Neuronal stem cell (in vitro differentiated cells): ENCODE measurements around the gene TMEM114.
A peak's percentile ranks its signal among the peaks of the same experiment; 100 is the strongest.

Source experiments
- DNase-seq: peaks from one replicate; pipeline ENCODE4 v3.0.0-alpha.2; 2013; ENCODE audit warnings: low spot score
- H2AFZ ChIP-seq: one replicate; pipeline ENCODE4 v1.6.1; 2013; ENCODE audit warnings: mild to moderate bottlenecking, low read length, inconsistent platforms
- H2AK5ac ChIP-seq: 2 replicates; pipeline ENCODE4 v1.6.1; 2013; ENCODE audit warnings: low read depth, mild to moderate bottlenecking, inconsistent platforms, low read length, moderate library complexity, mixed read lengths
- H2BK120ac ChIP-seq: 2 replicates; pipeline ENCODE4 v1.6.1; 2013; ENCODE audit warnings: low read depth, mild to moderate bottlenecking, inconsistent platforms, low read length, moderate library complexity, mixed read lengths
- H2BK12ac ChIP-seq: one replicate; pipeline ENCODE4 v1.6.1; 2013; ENCODE audit warnings: low read length, inconsistent platforms
- H2BK15ac ChIP-seq: 2 replicates; pipeline ENCODE4 v1.6.1; 2013; ENCODE audit warnings: mild to moderate bottlenecking, low read length, inconsistent platforms, mixed read lengths
- H2BK5ac ChIP-seq: one replicate; pipeline ENCODE4 v1.6.1; 2013; ENCODE audit warnings: inconsistent platforms, mild to moderate bottlenecking, low read length, moderate library complexity
- H3K14ac ChIP-seq: one replicate; pipeline ENCODE4 v1.6.1; 2013; ENCODE audit warnings: low read length, inconsistent platforms
- H3K18ac ChIP-seq: 2 replicates; pipeline ENCODE4 v1.6.1; 2013; ENCODE audit warnings: low read length, inconsistent platforms
- H3K23ac ChIP-seq: 2 replicates; pipeline ENCODE4 v1.6.1; 2013; ENCODE audit warnings: low read depth, mild to moderate bottlenecking, mixed read lengths, low read length, inconsistent platforms; ENCODE audit not compliant: poor library complexity
- H3K27ac ChIP-seq: replicated peaks from 3 replicates; pipeline ENCODE4 v1.5.1; 2013; ENCODE audit warnings: low read length, inconsistent platforms
- H3K27me3 ChIP-seq, 3 experiments: 2 replicates each; pipeline ENCODE4 v1.6.1; 2013; ENCODE audit warnings: low read length in 3 of 3, mild to moderate bottlenecking in 2 of 3, inconsistent platforms in 1 of 3, low read depth in 1 of 3, mixed read lengths in 1 of 3, moderate library complexity in 1 of 3; ENCODE audit not compliant: control insufficient read depth in 3 of 3, insufficient read depth in 3 of 3
- H3K36me3 ChIP-seq, 2 donors: replicated peaks in 1 of 2; 2 replicates each; pipeline ENCODE4 v1.6.1; 2013; ENCODE audit warnings: low read length in 2 of 2; ENCODE audit not compliant: control insufficient read depth in 2 of 2, insufficient read depth in 2 of 2
- H3K4ac ChIP-seq: 2 replicates; pipeline ENCODE4 v1.6.1; 2013; ENCODE audit warnings: inconsistent platforms, mild to moderate bottlenecking, low read length, moderate library complexity
- H3K4me1 ChIP-seq, 2 donors: 1 replicate in 1 of 2; 2 replicates in 1 of 2; pipeline ENCODE4 v1.6.1; 2013; ENCODE audit warnings: low read length in 2 of 2, low read depth in 1 of 2; ENCODE audit not compliant: control insufficient read depth in 2 of 2, insufficient read depth in 1 of 2
- H3K4me2 ChIP-seq: one replicate; pipeline ENCODE4 v1.6.1; 2013; ENCODE audit warnings: mild to moderate bottlenecking, low read length, inconsistent platforms; ENCODE audit not compliant: insufficient read depth, poor library complexity, severe bottlenecking
- H3K4me3 ChIP-seq, 2 donors: 2 replicates each; pipeline ENCODE4 v1.5.1; 2013; ENCODE audit warnings: low read length in 2 of 2, mild to moderate bottlenecking in 2 of 2, inconsistent platforms in 1 of 2, moderate library complexity in 1 of 2
- H3K79me1 ChIP-seq: one replicate; pipeline ENCODE4 v1.6.1; 2013; ENCODE audit warnings: low read depth, mild to moderate bottlenecking, inconsistent platforms, low read length, moderate library complexity
- H3K9ac ChIP-seq: one replicate; pipeline ENCODE4 v1.6.1; 2013; ENCODE audit warnings: mild to moderate bottlenecking, low read depth, low read length, inconsistent platforms; ENCODE audit not compliant: poor library complexity
- H3K9me3 ChIP-seq, 2 donors: replicated peaks in 1 of 2; 2 replicates each; pipeline versions ENCODE3 to v1.6.1; 2013; ENCODE audit warnings: low read length in 2 of 2, mild to moderate bottlenecking in 2 of 2, inconsistent platforms in 1 of 2, low read depth in 1 of 2, mixed read lengths in 1 of 2, moderate library complexity in 1 of 2; ENCODE audit not compliant: control insufficient read depth in 2 of 2, insufficient read depth in 1 of 2
- H4K8ac ChIP-seq: one replicate; pipeline ENCODE4 v1.6.1; 2013; ENCODE audit warnings: low read depth, mild to moderate bottlenecking, inconsistent platforms, low read length, moderate library complexity
- H4K91ac ChIP-seq: one replicate; pipeline ENCODE4 v1.6.1; 2013; ENCODE audit warnings: low read length, low read depth, mild to moderate bottlenecking, inconsistent platforms; ENCODE audit not compliant: poor library complexity
- WGBS, 2 donors: extraction: QIAGEN DNeasy Blood & Tissue Kit; methylation state at CpG; one replicate each; pipeline ENCODE4 v1.1.7; 2013; ENCODE audit warnings: missing lambda C conversion rate in 2 of 2, mixed read lengths in 1 of 2; ENCODE audit not compliant: insufficient read length in 2 of 2, insufficient replicate concordance in 1 of 2; ENCODE audit errors: extremely low coverage in 2 of 2; 5-methylcytosine and 5-hydroxymethylcytosine counted together

TMEM114 gene

DNA sequence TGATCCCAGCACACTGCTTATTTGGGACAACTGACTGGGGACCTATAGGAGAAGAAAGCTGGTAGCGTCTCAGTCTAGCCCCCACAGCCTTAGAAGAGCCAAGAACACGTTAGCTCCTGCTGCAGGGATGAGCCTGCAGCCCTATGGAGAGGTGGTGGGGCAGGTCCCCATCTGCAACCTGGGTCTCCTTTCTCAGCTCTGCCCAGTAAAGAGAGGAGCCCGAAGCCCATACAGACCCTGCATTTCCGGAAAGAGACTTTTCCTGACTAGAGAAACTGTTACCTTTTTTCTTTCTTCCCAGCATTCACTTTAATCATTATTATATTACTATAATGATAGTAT is 32.0 kb upstream of the TMEM114 start:
- DNase-seq, result no peak
- peaks cover 0 to 6% of the 10 kb centered on the region in 2 donors for H3K4me1 ChIP-seq

GRCh38 chr16:8621572-8622314 is 31.4 kb upstream of the TMEM114 start, which contains the start of gene METTL22:
TSS of gene METTL22 (plus strand) at chr16:8621698. CDS start at chr16:8625666, 3,968 bp downstream.
- H3K18ac ChIP-seq, result peak within 1 kb of the TSS; percentile 84
- H3K4me3 ChIP-seq, result peak within 1 kb of the TSS; percentile 97 to 99
- H2BK12ac ChIP-seq, result no peak within 1 kb of the TSS
- H3K4ac ChIP-seq, result no peak within 1 kb of the TSS
- peak within 1 kb of the TSS; percentile 67 for H4K8ac ChIP-seq
- H3K27ac ChIP-seq, result no peak within 1 kb of the TSS
- H3K27me3 ChIP-seq, result peaks cover 0 to 16% (median 0%) of the 10 kb centered on the region in 3 experiments
- H3K36me3 ChIP-seq, result peaks cover 8 to 35% of the 10 kb centered on the region in 2 donors
- no peak within 1 kb of the TSS for H4K91ac ChIP-seq
- H3K23ac ChIP-seq, result peak within 1 kb of the TSS; percentile 98
- H3K4me1 ChIP-seq, result peaks cover 0 to 6% of the 10 kb centered on the region in 2 donors
- H2BK15ac ChIP-seq, result no peak within 1 kb of the TSS
- peak within 1 kb of the TSS; percentile 97 for H2AFZ ChIP-seq
- no peak within 1 kb of the TSS for H2BK120ac ChIP-seq
- peak within 1 kb of the TSS; percentile 70 for H3K4me2 ChIP-seq
- peak within 1 kb of the TSS; percentile 60 for H3K14ac ChIP-seq
- WGBS, 2 donors, result no CpG with 5 or more reads among the region's 51 CpGs
- H2BK5ac ChIP-seq, result peak within 1 kb of the TSS; percentile 35
- H2AK5ac ChIP-seq, result peak within 1 kb of the TSS; percentile 93
- DNase-seq, result peak; percentile 91
- H3K9me3 ChIP-seq, result peaks cover 0 to 12% of the 10 kb centered on the region in 2 donors
- peak within 1 kb of the TSS; percentile 99 for H3K9ac ChIP-seq
- peaks cover 8% of the 10 kb centered on the region for H3K79me1 ChIP-seq

More for the DNA sequence above, 32.0 kb upstream of the TMEM114 start:
- Histone ChIP-seq H3K36me3 (peaks cover 12 to 41% of the 10 kb centered on the region in 2 donors), H2BK15ac (no peak overlapping the region), H3K23ac (no peak overlapping the region), H3K18ac (no peak overlapping the region), H3K79me1 (peaks cover 8% of the 10 kb centered on the region), H2AFZ (peak overlapping the region; percentile 97), H3K4me2 (peak overlapping the region; percentile 70), H3K27ac (no peak overlapping the region), H3K9ac (peak overlapping the region; percentile 99), H3K9me3 (peaks cover 0 to 12% of the 10 kb centered on the region in 2 donors), H2AK5ac (peak overlapping the region; percentile 93), H3K14ac (no peak overlapping the region), H3K4ac (no peak overlapping the region), H3K4me3 (peak overlapping the region; percentile 97 to 99), H2BK120ac (no peak overlapping the region), H4K91ac (no peak overlapping the region), H2BK12ac (no peak overlapping the region), H3K27me3 (peaks cover 0 to 16% (median 0%) of the 10 kb centered on the region in 3 experiments), H4K8ac (no peak overlapping the region), H2BK5ac (peak overlapping the region; percentile 35)
- WGBS, 2 donors, result no CpG with 5 or more reads among the region's 4 CpGs

- H4K91ac ChIP-seq, result no peak overlapping the region
- peaks cover 8% of the 10 kb centered on the region for H3K79me1 ChIP-seq
- peaks cover 0 to 6% of the 10 kb centered on the region in 2 donors for H3K4me1 ChIP-seq
- no peak overlapping the region for H2AK5ac ChIP-seq
- no peak overlapping the region for H3K4ac ChIP-seq
- peak overlapping the region; percentile 97 to 99 for H3K4me3 ChIP-seq
- no peak for DNase-seq
- H3K14ac ChIP-seq, result no peak overlapping the region
- no peak overlapping the region for H3K9ac ChIP-seq
- H3K4me2 ChIP-seq, result peak overlapping the region; percentile 46
- H2AFZ ChIP-seq, result peak overlapping the region; percentile 97
- peaks cover 0 to 12% of the 10 kb centered on the region in 2 donors for H3K9me3 ChIP-seq
- H3K36me3 ChIP-seq, result peaks cover 7 to 30% of the 10 kb centered on the region in 2 donors
- no peak overlapping the region for H3K18ac ChIP-seq
- no peak overlapping the region for H3K27ac ChIP-seq
- no peak overlapping the region for H4K8ac ChIP-seq
- peaks cover 0 to 18% (median 0%) of the 10 kb centered on the region in 3 experiments for H3K27me3 ChIP-seq
- H2BK5ac ChIP-seq, result no peak overlapping the region
- H2BK15ac ChIP-seq, result no peak overlapping the region
- H2BK12ac ChIP-seq, result no peak overlapping the region
- no peak overlapping the region for H2BK120ac ChIP-seq
- no peak overlapping the region for H3K23ac ChIP-seq
- WGBS, 2 donors, result no CpG with 5 or more reads among the region's 12 CpGs
Observed at GRCh38 chr16:8621222-8621571, 30.9 kb upstream of the TMEM114 start.

DNA sequence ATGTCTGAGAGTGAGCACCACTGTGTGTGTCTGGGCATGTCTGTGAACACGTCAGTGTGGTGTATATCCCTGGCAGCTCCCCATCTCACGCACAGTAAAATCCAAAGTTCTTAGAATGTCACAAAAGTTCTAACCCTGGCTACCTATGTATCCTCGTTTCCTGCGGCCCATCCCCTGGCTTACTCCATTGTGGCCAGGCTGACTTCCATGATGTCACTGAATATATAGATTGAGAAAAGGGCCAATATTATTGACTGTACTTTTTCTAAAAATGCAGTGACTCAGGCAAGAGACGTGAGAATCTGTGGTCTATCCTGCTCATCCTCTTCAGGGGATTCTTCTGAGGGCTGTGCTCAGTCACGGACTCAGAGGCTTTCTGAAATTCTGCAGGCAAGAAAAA is 30.2 kb upstream of the TMEM114 start:
- Histone ChIP-seq H3K4me2 (no peak overlapping the region), H3K14ac (no peak overlapping the region), H3K79me1 (peaks cover 7% of the 10 kb centered on the region), H3K4me3 (no peak overlapping the region), H3K36me3 (peaks cover 2 to 24% of the 10 kb centered on the region in 2 donors), H3K27me3 (peaks cover 0 to 22% (median 0%) of the 10 kb centered on the region in 3 experiments), H3K27ac (no peak overlapping the region), H3K9me3 (peaks cover 0 to 12% of the 10 kb centered on the region in 2 donors), H3K4me1 (peaks cover 0 to 6% of the 10 kb centered on the region in 2 donors), H2BK12ac (no peak overlapping the region), H4K91ac (no peak overlapping the region), H4K8ac (no peak overlapping the region), H2AFZ (no peak overlapping the region), H2AK5ac (no peak overlapping the region), H3K18ac (no peak overlapping the region), H2BK120ac (no peak overlapping the region), H3K23ac (no peak overlapping the region), H3K4ac (no peak overlapping the region), H2BK15ac (no peak overlapping the region), H3K9ac (no peak overlapping the region), H2BK5ac (no peak overlapping the region)
- no CpG with 5 or more reads among the region's 6 CpGs for WGBS, 2 donors
- no peak for DNase-seq
